K562 (cell line): ENCODE measurements around the gene OR5M11. TPM values are rescaled to one million over a fixed set of nuclear protein-coding genes. Genes with fewer than 3 reads are reported as not detected.

Experiments used
- ATAC-seq: fragments of 200-7000 bp; cut with Tn5 transposase; 3 replicates; pipeline ENCODE4 v1.9.1; 2020; ENCODE audit warnings: moderate library complexity
- BruUV-seq: library from RNA; stranded (reverse); fragments of 400-500 nt; replicated peaks from 2 replicates; lab custom pipeline; 2021; lab: Mats Ljungman, UMichigan
- CTCF ChIA-PET: fragments of 300-600 bp; formaldehyde crosslinking; extraction: SDS; loops from one replicate; lab custom pipeline; 2021; ENCODE audit warnings: low intra/inter-chr PET ratio; lab: Yijun Ruan, JAX
- POLR2A ChIA-PET: fragments of 300-600, 350-650 bp; sonication (Branson Sonifier 250); formaldehyde crosslinking; extraction: SDS; loops from one replicate; lab custom pipeline; 2021; ENCODE audit warnings: antibody characterized with exemption, inconsistent platforms; lab: Yijun Ruan, JAX
- DNase-seq, 4 experiments: peaks; one replicate each; pipeline versions ENCODE4 v3.0.0 to v3.0.0-alpha.2; 2011 to 2018; ENCODE audit warnings: low spot score in 3 of 4, mixed read lengths in 3 of 4; ENCODE audit errors: extremely low read depth in 1 of 4
- FAIRE-seq: peaks from 2 replicates; lab custom pipeline; 2011; peaks lifted over from hg19 to GRCh38; lab: Jason Lieb, UNC
- H2AFZ ChIP-seq: 2 replicates; pipeline ENCODE4 v1.6.0; 2011; ENCODE audit warnings: low read depth, low read length, control low read depth, inconsistent platforms
- H3K27ac ChIP-seq: fragments of 200-600 bp; 3 replicates; pipeline ENCODE4 v1.8.0; 2011; ENCODE audit warnings: low read depth, mild to moderate bottlenecking, control low read depth, inconsistent platforms, low read length, moderate library complexity, mixed read lengths; ENCODE audit errors: extremely low read depth
- H3K27me3 ChIP-seq, 2 experiments: fragments of 300-600 bp in 1 of 2; 2 replicates in 1 of 2; 3 replicates in 1 of 2; pipeline versions ENCODE4 v1.6.0 to v1.8.0; 2011; ENCODE audit warnings: inconsistent platforms in 2 of 2, low read length in 2 of 2, mild to moderate bottlenecking in 1 of 2, mixed read lengths in 1 of 2, moderate library complexity in 1 of 2; ENCODE audit not compliant: control insufficient read depth in 2 of 2, insufficient read depth in 2 of 2
- H3K36me3 ChIP-seq: fragments of 300-600 bp; 3 replicates; pipeline ENCODE4 v1.8.0; 2011; ENCODE audit warnings: mild to moderate bottlenecking, low read length, inconsistent platforms; ENCODE audit not compliant: control insufficient read depth, insufficient read depth
- H3K4me1 ChIP-seq, 2 experiments: fragments of 200-600 bp in 1 of 2; replicated peaks in 1 of 2; 2 replicates in 1 of 2; 3 replicates in 1 of 2; pipeline versions ENCODE4 v1.5.1 to v1.8.0; 2011; ENCODE audit warnings: inconsistent platforms in 2 of 2, low read length in 2 of 2, mild to moderate bottlenecking in 1 of 2, mixed read lengths in 1 of 2, moderate library complexity in 1 of 2; ENCODE audit not compliant: control insufficient read depth in 2 of 2, insufficient read depth in 2 of 2
- H3K4me2 ChIP-seq: 2 replicates; pipeline ENCODE4 v1.6.1; 2011; ENCODE audit warnings: low read length, control low read depth, inconsistent platforms, mixed read lengths; ENCODE audit not compliant: insufficient read depth
- H3K4me3 ChIP-seq: fragments of 200-600 bp; sonication (generic), shearing (Covaris generic); 2 replicates; pipeline ENCODE4 v1.5.1; 2016; ENCODE audit warnings: control low read depth, inconsistent platforms
- H3K79me2 ChIP-seq: fragments of 200-600 bp; 3 replicates; pipeline ENCODE4 v1.8.0; 2011; ENCODE audit warnings: low read length, inconsistent platforms; ENCODE audit not compliant: control insufficient read depth, insufficient read depth
- H3K9ac ChIP-seq, 2 experiments: 2 replicates each; pipeline versions ENCODE4 v1.6.0 to v1.6.1; 2011; ENCODE audit warnings: low read depth in 2 of 2, low read length in 2 of 2, control low read depth in 1 of 2, inconsistent platforms in 1 of 2, mild to moderate bottlenecking in 1 of 2, mixed read lengths in 1 of 2; ENCODE audit not compliant: insufficient read depth in 1 of 2
- H3K9me1 ChIP-seq: one replicate; pipeline ENCODE4 v1.6.0; 2011; ENCODE audit warnings: inconsistent platforms, mild to moderate bottlenecking, low read length, moderate library complexity; ENCODE audit not compliant: control insufficient read depth, insufficient read depth
- H3K9me3 ChIP-seq: replicated peaks from 2 replicates; pipeline ENCODE4 v1.5.1; 2011; ENCODE audit warnings: low read depth, low read length, inconsistent platforms; ENCODE audit not compliant: control insufficient read depth, insufficient read depth
- H4K20me1 ChIP-seq: replicated peaks from 2 replicates; pipeline ENCODE4 v1.6.1; 2011; ENCODE audit warnings: low read length, inconsistent platforms, mixed read lengths; ENCODE audit not compliant: control insufficient read depth, insufficient read depth
- NFE2L1 ChIP-seq: fragments of 450-650 bp; IDR thresholded peaks from 2 replicates; pipeline ENCODE4 v1.6.1; 2016; ENCODE audit warnings: missing genetic modification characterization, low read depth, mild to moderate bottlenecking, missing compliant biosample characterization, moderate library complexity, borderline replicate concordance
- NFIX ChIP-seq: fragments of 250-450 bp; sonication (Bioruptor Pico); IDR thresholded peaks from 2 replicates; pipeline ENCODE4 v1.4.0; 2020; ENCODE audit warnings: low read depth, mild to moderate bottlenecking, moderate library complexity
- RCOR1 ChIP-seq, 2 experiments: IDR thresholded peaks; 2 replicates each; pipeline ENCODE4 v1.6.1; 2012; ENCODE audit warnings: low read depth in 2 of 2, low read length in 2 of 2, borderline replicate concordance in 1 of 2, improper control_type of control experiment in 1 of 2
- ZFP1 ChIP-seq: fragments of 450-650 bp; formaldehyde crosslinking; IDR thresholded peaks from 2 replicates; pipeline ENCODE4 v1.4.0; 2020; ENCODE audit warnings: mild to moderate bottlenecking, mixed read lengths
- ZNF282 ChIP-seq: sonication (generic); formaldehyde crosslinking; IDR thresholded peaks from 2 replicates; pipeline ENCODE4 v1.8.1; 2023; ENCODE audit warnings: missing genetic modification reagents
- ZNF507 ChIP-seq: conservative IDR thresholded peaks from 2 replicates; pipeline ENCODE4 v1.6.1; 2017; ENCODE audit warnings: missing genetic modification characterization, missing compliant biosample characterization
- WGBS: fragments of 100-300 bp; shearing (Covaris generic); methylation state at CpG from one replicate; pipeline ENCODE4 v1.1.6; 2016; ENCODE audit warnings: low coverage, mixed read lengths; ENCODE audit not compliant: insufficient coverage; ENCODE audit errors: missing lambda C conversion rate; 5-methylcytosine and 5-hydroxymethylcytosine counted together
- in situ Hi-C: fragments of 300-500 bp; cut with MboI; formaldehyde crosslinking; loops from 4 replicates; pipeline ENCODE4 v1.15.0; 2018; ENCODE audit warnings: inconsistent platforms, mixed read lengths
- intact Hi-C: fragments of 100-400 bp; cut with micrococcal nuclease; formaldehyde crosslinking; loops from 2 replicates; pipeline ENCODE4 v1.14.2; 2022
- polyA plus RNA-seq, 8 experiments: library from polyadenylated mRNA; depleted of rRNA in 4 of 8; stranded (reverse) in 5 of 8; unstranded in 3 of 8; fragments of >200 nt; fragmentation: Nextera tagmentation in 2 of 8; fragmentation: Illumina TruSeq in 1 of 8; extraction: Ambion mirVana in 2 of 8; extraction: Trizol in 1 of 8; gene quantifications; 2 replicates each; pipeline versions ENCODE4 v1.2.1 to v1.2.3, GENCODE V29; 2011 to 2014; ENCODE audit warnings: inconsistent platforms in 1 of 8, missing spikeins in 1 of 8
- total RNA-seq, 7 experiments: library from RNA; depleted of rRNA in 6 of 7; stranded (reverse); fragments of >200 nt in 6 of 7; fragmentation: Illumina TruSeq in 2 of 7; extraction: Trizol in 2 of 7; gene quantifications; 2 replicates each; pipeline versions ENCODE4 v1.2.1 to v1.2.3, GENCODE V29; 2011 to 2021; ENCODE audit warnings: low replicate concordance in 1 of 7
- TF ChIP-seq, protein P1 (sequence below), 2 experiments: fragments of 150-350 bp in 1 of 2; IDR thresholded peaks; 2 replicates each; pipeline ENCODE4 v1.6.1; 2012 to 2016; ENCODE audit warnings: low read depth in 2 of 2, low read length in 2 of 2, mild to moderate bottlenecking in 1 of 2, moderate library complexity in 1 of 2

OR5M11 gene
- total and polyA plus RNA-seq, 9 of the 15 experiments (the other 6 are each of a cell fraction or from before 2014, with no cell fraction given), result not detected

DNA sequence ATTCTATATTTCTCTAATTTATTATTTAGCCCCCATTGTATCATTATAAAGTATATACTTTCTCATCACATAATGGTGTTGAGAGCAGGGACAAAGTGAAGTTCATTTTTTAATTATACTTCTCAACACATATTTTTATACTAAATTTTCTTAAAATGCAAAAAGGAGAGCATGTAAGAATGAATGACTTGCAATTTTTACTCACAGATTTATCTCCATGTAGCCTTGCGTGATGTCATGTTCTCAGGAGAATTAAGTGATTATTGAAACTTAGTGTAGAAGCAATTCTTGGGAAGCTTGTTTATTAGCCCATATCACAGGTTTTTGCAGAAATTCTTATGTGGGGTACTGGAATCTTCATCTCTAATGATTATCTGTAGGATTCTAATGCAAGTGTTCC is 682 bp upstream of the OR5M11 start:
- H3K4me3 ChIP-seq, result no peak overlapping the region
- 0% methylated on average over 1 of the region's 1 CpG for WGBS
- no peak for TF ChIP-seq RCOR1 (IDR thresholded peaks at IDR 0.05; ENCODE audit: borderline replicate concordance in 1 of 2, low read depth in 2 of 2, low read length in 2 of 2)
- TF ChIP-seq, protein P1, sequence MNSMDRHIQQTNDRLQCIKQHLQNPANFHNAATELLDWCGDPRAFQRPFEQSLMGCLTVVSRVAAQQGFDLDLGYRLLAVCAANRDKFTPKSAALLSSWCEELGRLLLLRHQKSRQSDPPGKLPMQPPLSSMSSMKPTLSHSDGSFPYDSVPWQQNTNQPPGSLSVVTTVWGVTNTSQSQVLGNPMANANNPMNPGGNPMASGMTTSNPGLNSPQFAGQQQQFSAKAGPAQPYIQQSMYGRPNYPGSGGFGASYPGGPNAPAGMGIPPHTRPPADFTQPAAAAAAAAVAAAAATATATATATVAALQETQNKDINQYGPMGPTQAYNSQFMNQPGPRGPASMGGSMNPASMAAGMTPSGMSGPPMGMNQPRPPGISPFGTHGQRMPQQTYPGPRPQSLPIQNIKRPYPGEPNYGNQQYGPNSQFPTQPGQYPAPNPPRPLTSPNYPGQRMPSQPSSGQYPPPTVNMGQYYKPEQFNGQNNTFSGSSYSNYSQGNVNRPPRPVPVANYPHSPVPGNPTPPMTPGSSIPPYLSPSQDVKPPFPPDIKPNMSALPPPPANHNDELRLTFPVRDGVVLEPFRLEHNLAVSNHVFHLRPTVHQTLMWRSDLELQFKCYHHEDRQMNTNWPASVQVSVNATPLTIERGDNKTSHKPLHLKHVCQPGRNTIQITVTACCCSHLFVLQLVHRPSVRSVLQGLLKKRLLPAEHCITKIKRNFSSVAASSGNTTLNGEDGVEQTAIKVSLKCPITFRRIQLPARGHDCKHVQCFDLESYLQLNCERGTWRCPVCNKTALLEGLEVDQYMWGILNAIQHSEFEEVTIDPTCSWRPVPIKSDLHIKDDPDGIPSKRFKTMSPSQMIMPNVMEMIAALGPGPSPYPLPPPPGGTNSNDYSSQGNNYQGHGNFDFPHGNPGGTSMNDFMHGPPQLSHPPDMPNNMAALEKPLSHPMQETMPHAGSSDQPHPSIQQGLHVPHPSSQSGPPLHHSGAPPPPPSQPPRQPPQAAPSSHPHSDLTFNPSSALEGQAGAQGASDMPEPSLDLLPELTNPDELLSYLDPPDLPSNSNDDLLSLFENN (IDR thresholded peaks at IDR 0.05; ENCODE audit: low read depth in 2 of 2, low read length in 2 of 2), result no peak
- TF ChIP-seq NFIX (CRISPR knock-in tag), result no peak
- no peak for TF ChIP-seq ZFP1
- 0 out of 2 replicates have a peak, but pooled peaks have one; percentile 11 for TF ChIP-seq NFE2L1 (tag)
- no peak for TF ChIP-seq ZNF282 (CRISPR knock-in tag)
- no peak for TF ChIP-seq ZNF507
- H4K20me1 ChIP-seq, result no peaks in the 10 kb centered on the region
- H3K9ac ChIP-seq, result no peak overlapping the region
- H3K9me1 ChIP-seq, result no peaks in the 10 kb centered on the region
- BruUV-seq, result no TSS peak
- no peaks in the 10 kb centered on the region for H3K79me2 ChIP-seq
- ATAC-seq (no peak), FAIRE-seq (no peak), DNase-seq (no peak)
- H3K27me3 ChIP-seq, result no peaks in the 10 kb centered on the region
- H3K27ac ChIP-seq, result no peak overlapping the region
- no peak overlapping the region for H3K4me2 ChIP-seq
- H3K4me1 ChIP-seq, result no peaks in the 10 kb centered on the region
- ChIA-PET CTCF (interaction anchor here (0.6 kb wide), 1 partner anchor 91 kb away, joined by 3 read pairs; no protein-coding TSS in a partner anchor), POLR2A (no interaction called here)
- no peak overlapping the region for H2AFZ ChIP-seq
- intact Hi-C loops (no loop called here), in situ Hi-C loops (no loop called here)
- no peaks in the 10 kb centered on the region for H3K36me3 ChIP-seq
- no peaks in the 10 kb centered on the region; the same call in 1 of the 2 replicates for H3K9me3 ChIP-seq
